H1 (cell line): ENCODE measurements around the gene PDE4D. TPM values are rescaled to one million over a fixed set of nuclear protein-coding genes. Genes with fewer than 3 reads are reported as not detected.
A peak's percentile ranks its signal among the peaks of the same experiment; 100 is the strongest.

Experiments
- CTCF ChIA-PET: fragments of 300-600 bp; sonication (Branson Sonifier 250); formaldehyde crosslinking; loops from one replicate; lab custom pipeline; 2021; ENCODE audit not compliant: partially characterized antibody; lab: Charles Lee
- POLR2A ChIA-PET: fragments of 300-600 bp; sonication (Branson Sonifier 250); formaldehyde crosslinking; loops from one replicate; lab custom pipeline; 2021; ENCODE audit warnings: inconsistent platforms; ENCODE audit not compliant: partially characterized antibody; lab: Charles Lee
- DNase-seq, 2 experiments: peaks; one replicate each; pipeline versions ENCODE4 v3.0.0 to v3.0.0-alpha.2; 2010 to 2022; ENCODE audit warnings: low spot score in 2 of 2, low read depth in 1 of 2, mixed read lengths in 1 of 2
- FAIRE-seq: peaks from 2 replicates; lab custom pipeline; 2011; peaks lifted over from hg19 to GRCh38; lab: Jason Lieb, UNC
- H2AFZ ChIP-seq: 2 replicates; pipeline ENCODE4 v1.8.1; 2012; ENCODE audit warnings: low read length, inconsistent platforms
- H2AK5ac ChIP-seq: 2 replicates; pipeline ENCODE4 v1.6.1; 2013; ENCODE audit warnings: low read depth, low read length
- H2BK120ac ChIP-seq: replicated peaks from 2 replicates; pipeline ENCODE3; 2013; ENCODE audit warnings: low read depth, low read length, inconsistent platforms
- H2BK12ac ChIP-seq: 2 replicates; pipeline ENCODE4 v1.6.1; 2013; ENCODE audit warnings: low read depth, low read length
- H2BK15ac ChIP-seq: 2 replicates; pipeline ENCODE4 v1.6.1; 2013; ENCODE audit warnings: low read length
- H2BK20ac ChIP-seq: 2 replicates; pipeline ENCODE4 v1.6.1; 2013; ENCODE audit warnings: low read length
- H2BK5ac ChIP-seq: 2 replicates; pipeline ENCODE4 v1.6.1; 2013; ENCODE audit warnings: low read depth, low read length
- H3K14ac ChIP-seq: 2 replicates; pipeline ENCODE4 v1.6.1; 2013; ENCODE audit warnings: inconsistent platforms; ENCODE audit not compliant: insufficient read length
- H3K18ac ChIP-seq: 2 replicates; pipeline ENCODE4 v1.6.1; 2013; ENCODE audit warnings: low read length; ENCODE audit errors: extremely low read depth
- H3K23ac ChIP-seq: 2 replicates; pipeline ENCODE4 v1.6.1; 2013; ENCODE audit warnings: inconsistent platforms; ENCODE audit not compliant: insufficient read length
- H3K23me2 ChIP-seq: 2 replicates; pipeline ENCODE4 v1.6.1; 2013; ENCODE audit warnings: low read depth, low read length
- H3K27ac ChIP-seq: 2 replicates; pipeline ENCODE4 v1.6.1; 2011; ENCODE audit warnings: low read depth, low read length, inconsistent platforms
- H3K27me3 ChIP-seq, 4 experiments: replicated peaks in 1 of 4; 1 replicate in 1 of 4; 2 replicates in 3 of 4; pipeline versions ENCODE4 v1.6.1 to v1.8.1; 2011 to 2013; ENCODE audit warnings: low read length in 3 of 4, mild to moderate bottlenecking in 3 of 4, inconsistent platforms in 2 of 4, mixed read lengths in 2 of 4, moderate library complexity in 1 of 4; ENCODE audit not compliant: control insufficient read depth in 3 of 4, insufficient read depth in 3 of 4; ENCODE audit errors: extremely low read depth in 1 of 4
- H3K36me3 ChIP-seq, 4 experiments: 2 replicates each; pipeline versions ENCODE4 v1.6.1 to v1.8.1; 2011 to 2013; ENCODE audit warnings: mild to moderate bottlenecking in 4 of 4, low read length in 3 of 4, moderate library complexity in 2 of 4, control low read depth in 1 of 4, inconsistent platforms in 1 of 4; ENCODE audit not compliant: insufficient read depth in 4 of 4, control insufficient read depth in 2 of 4
- H3K4ac ChIP-seq: replicated peaks from 2 replicates; pipeline ENCODE3; 2013; ENCODE audit warnings: low read length, low read depth, mixed read lengths, inconsistent platforms; ENCODE audit not compliant: insufficient read length
- H3K4me1 ChIP-seq, 4 experiments: replicated peaks in 1 of 4; 1 replicate in 1 of 4; 2 replicates in 3 of 4; pipeline versions ENCODE4 v1.6.1 to v1.8.1; 2011 to 2013; ENCODE audit warnings: low read length in 3 of 4, inconsistent platforms in 2 of 4, mixed read lengths in 1 of 4; ENCODE audit not compliant: insufficient read depth in 4 of 4, control insufficient read depth in 3 of 4
- H3K4me2 ChIP-seq, 2 experiments: 2 replicates each; pipeline versions ENCODE4 v1.6.1 to v1.8.1; 2011 to 2013; ENCODE audit warnings: low read depth in 2 of 2, low read length in 2 of 2, control low read depth in 1 of 2, inconsistent platforms in 1 of 2, mild to moderate bottlenecking in 1 of 2; ENCODE audit not compliant: insufficient read depth in 1 of 2
- H3K4me3 ChIP-seq, 4 experiments: fragments of 200-600, 300-600 bp in 1 of 4; sonication (generic), shearing (Covaris generic), sonication (Bioruptor Twin) in 1 of 4; 2 replicates each; pipeline versions ENCODE4 v1.5.1 to v1.8.1; 2011 to 2016; ENCODE audit warnings: low read length in 4 of 4, low read depth in 3 of 4, control low read depth in 2 of 4, inconsistent platforms in 2 of 4, mild to moderate bottlenecking in 2 of 4, mixed read lengths in 1 of 4, moderate library complexity in 1 of 4; ENCODE audit not compliant: insufficient read depth in 2 of 4; ENCODE audit errors: extremely low read depth in 1 of 4
- H3K56ac ChIP-seq: replicated peaks from 2 replicates; pipeline ENCODE3; 2013; ENCODE audit warnings: low read depth, mild to moderate bottlenecking, mixed read lengths, low read length, inconsistent platforms; ENCODE audit not compliant: insufficient read length
- H3K79me1 ChIP-seq: 2 replicates; pipeline ENCODE4 v1.6.1; 2013; ENCODE audit warnings: low read depth, low read length, control low read depth
- H3K79me2 ChIP-seq, 2 experiments: 2 replicates each; pipeline versions ENCODE4 v1.6.1 to v1.8.1; 2012 to 2013; ENCODE audit warnings: low read length in 2 of 2, mild to moderate bottlenecking in 2 of 2, inconsistent platforms in 1 of 2; ENCODE audit not compliant: insufficient read depth in 2 of 2, control insufficient read depth in 1 of 2
- H3K9ac ChIP-seq, 4 experiments: replicated peaks in 1 of 4; 1 replicate in 1 of 4; 2 replicates in 3 of 4; pipeline versions ENCODE4 v1.6.1 to v1.8.1; 2011 to 2013; ENCODE audit warnings: low read depth in 3 of 4, low read length in 3 of 4, control low read depth in 2 of 4, mild to moderate bottlenecking in 2 of 4, moderate library complexity in 2 of 4, inconsistent platforms in 1 of 4; ENCODE audit errors: extremely low read depth in 1 of 4
- H3K9me3 ChIP-seq, 2 experiments: 2 replicates each; pipeline versions ENCODE4 v1.6.1 to v1.8.1; 2012 to 2013; ENCODE audit warnings: mild to moderate bottlenecking in 2 of 2, moderate library complexity in 2 of 2, control low read depth in 1 of 2, inconsistent platforms in 1 of 2, low read depth in 1 of 2, low read length in 1 of 2, mixed read lengths in 1 of 2; ENCODE audit not compliant: insufficient read depth in 2 of 2
- H4K20me1 ChIP-seq, 2 experiments: replicated peaks in 1 of 2; 2 replicates each; pipeline versions ENCODE3 to v1.8.1; 2011 to 2013; ENCODE audit warnings: inconsistent platforms in 2 of 2, low read length in 2 of 2, mild to moderate bottlenecking in 1 of 2; ENCODE audit not compliant: insufficient read depth in 2 of 2, control insufficient read depth in 1 of 2
- H4K5ac ChIP-seq: 2 replicates; pipeline ENCODE4 v1.6.1; 2013; ENCODE audit warnings: low read length, low read depth, mixed read lengths, inconsistent platforms; ENCODE audit not compliant: insufficient read length
- H4K8ac ChIP-seq: 2 replicates; pipeline ENCODE4 v1.8.0; 2013; ENCODE audit warnings: mild to moderate bottlenecking, moderate library complexity, low read length, inconsistent platforms; ENCODE audit not compliant: insufficient read depth; ENCODE audit errors: extremely low read depth
- H4K91ac ChIP-seq: replicated peaks from 2 replicates; pipeline ENCODE3; 2013; ENCODE audit warnings: low read length, mixed read lengths, inconsistent platforms; ENCODE audit not compliant: insufficient read length
- MAFK ChIP-seq: IDR thresholded peaks from 2 replicates; pipeline ENCODE4 v1.6.1; 2012; ENCODE audit warnings: low read depth, mild to moderate bottlenecking, improper control_type of control experiment, low read length
- WGBS, 2 experiments: shearing (Covaris generic) in 1 of 2; methylation state at CpG; one replicate each; pipeline versions ENCODE4 v1.1.6 to v1.1.7; 2013 to 2015; ENCODE audit warnings: low lambda C conversion rate in 2 of 2, mixed read lengths in 2 of 2, inconsistent platforms in 1 of 2, low coverage in 1 of 2, missing lambda C conversion rate in 1 of 2; ENCODE audit not compliant: insufficient replicate concordance in 2 of 2, insufficient coverage in 1 of 2, insufficient read length in 1 of 2; ENCODE audit errors: extremely low coverage in 1 of 2, missing lambda C conversion rate in 1 of 2; 5-methylcytosine and 5-hydroxymethylcytosine counted together
- polyA plus RNA-seq, 7 experiments: library from polyadenylated mRNA; depleted of rRNA in 3 of 7; stranded (reverse) in 5 of 7; unstranded in 2 of 7; fragments of >200 nt in 5 of 7; fragments of 200-250 nt in 2 of 7; gene quantifications; 1 replicate in 5 of 7; 2 replicates in 1 of 7; 4 replicates in 1 of 7; pipeline versions ENCODE4 v1.2.1 to v1.2.3, GENCODE V29; 2011 to 2013; ENCODE audit warnings: missing spikeins in 2 of 7, mixed read lengths in 2 of 7
- total RNA-seq: library from RNA; stranded (reverse); fragmentation: NEBNext Ultra II Directional; extraction: Animal tissue kit (Norgen Biotek cat#: 25700); gene quantifications from 2 replicates; pipeline ENCODE4 v1.2.1, GENCODE V29; 2021
- TF ChIP-seq, protein P1 (sequence below): IDR thresholded peaks from 2 replicates; pipeline ENCODE4 v1.6.1; 2012; ENCODE audit warnings: inconsistent platforms

The PDE4D gene
- total and polyA plus RNA-seq, 2 of the 8 experiments (the other 6 are each of a cell fraction or from before 2014, with no cell fraction given): 2.3 to 3.7 TPM

DNA sequence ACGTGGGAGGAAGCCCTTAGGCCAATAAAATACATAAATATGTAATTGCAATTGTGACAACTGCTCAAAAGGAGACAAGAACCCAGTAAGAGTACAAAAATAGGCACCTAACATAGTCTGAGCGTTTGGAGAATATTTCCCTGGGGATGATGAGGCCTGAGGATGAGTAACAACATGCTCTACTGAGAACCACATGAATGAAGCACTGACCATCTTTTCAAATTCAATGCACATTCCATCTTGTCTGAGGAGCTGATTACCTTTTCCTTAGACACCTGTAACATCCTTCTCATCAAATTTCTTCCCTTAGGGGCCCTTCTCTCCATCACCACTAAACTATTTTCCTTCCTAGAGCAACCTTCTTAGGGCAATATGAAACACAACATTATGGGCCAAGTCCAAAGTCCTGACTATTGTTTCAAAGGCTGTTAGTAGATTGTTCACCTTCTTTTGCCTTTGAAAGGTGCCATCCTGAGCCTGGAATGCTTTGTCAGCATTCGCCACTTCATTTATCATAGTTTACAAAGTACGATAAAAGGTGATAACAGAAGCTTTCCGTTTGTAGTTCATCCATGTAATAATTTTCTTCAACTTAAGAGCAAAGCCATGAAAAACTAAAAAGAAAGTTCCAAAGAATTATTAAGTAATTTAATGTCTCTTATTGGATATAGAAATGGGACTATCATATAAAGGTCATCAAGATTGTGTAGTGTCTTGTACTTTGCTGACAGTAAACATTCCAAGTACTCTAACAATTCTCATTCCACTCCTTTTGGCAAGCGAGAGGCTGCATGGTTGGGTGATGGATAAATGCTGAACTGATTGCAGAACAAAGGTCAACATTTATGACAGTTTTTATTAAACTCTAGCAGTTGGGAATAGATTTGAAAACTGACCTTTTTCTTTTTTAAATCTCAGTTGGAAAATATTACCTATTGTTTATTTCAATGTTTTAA, 471.3 kb downstream of the PDE4D start:
- Histone ChIP-seq H2BK20ac (no peak overlapping the region), H3K9me3 (no peaks in the 10 kb centered on the region), H3K23me2 (no peaks in the 10 kb centered on the region; the same call in 1 of the 2 replicates), H2AK5ac (no peak overlapping the region), H4K20me1 (no peaks in the 10 kb centered on the region), H3K4me2 (no peak overlapping the region), H2AFZ (no peak overlapping the region), H3K4ac (no peak overlapping the region), H3K4me1 (peaks cover 0 to 5% (median 1%) of the 10 kb centered on the region in 4 experiments; a peak in 2 of 7 replicates), H3K36me3 (no peaks in the 10 kb centered on the region), H2BK12ac (no peak overlapping the region), H3K56ac (no peak overlapping the region), H3K9ac (no peak overlapping the region), H4K8ac (no peak overlapping the region), H3K27me3 (no peaks in the 10 kb centered on the region), H4K5ac (no peak overlapping the region), H3K4me3 (no peak overlapping the region), H2BK5ac (no peak overlapping the region), H3K23ac (no peak overlapping the region), H2BK15ac (no peak overlapping the region), H3K27ac (no peak overlapping the region), H3K14ac (no peak overlapping the region), H3K18ac (no peak overlapping the region), H3K79me1 (no peaks in the 10 kb centered on the region), H3K79me2 (no peaks in the 10 kb centered on the region), H4K91ac (no peak overlapping the region), H2BK120ac (no peak overlapping the region)
- TF ChIP-seq, protein P1, sequence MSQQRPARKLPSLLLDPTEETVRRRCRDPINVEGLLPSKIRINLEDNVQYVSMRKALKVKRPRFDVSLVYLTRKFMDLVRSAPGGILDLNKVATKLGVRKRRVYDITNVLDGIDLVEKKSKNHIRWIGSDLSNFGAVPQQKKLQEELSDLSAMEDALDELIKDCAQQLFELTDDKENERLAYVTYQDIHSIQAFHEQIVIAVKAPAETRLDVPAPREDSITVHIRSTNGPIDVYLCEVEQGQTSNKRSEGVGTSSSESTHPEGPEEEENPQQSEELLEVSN: no peak
- 0 out of 2 replicates have a peak, but pooled peaks have one; percentile 16 for TF ChIP-seq MAFK
- WGBS, 2 experiments: 94% methylated on average over 6 of the region's 6 CpGs; no CpG with 5 or more reads in 1 of the 2 experiments
- no peak for FAIRE-seq
- ChIA-PET CTCF (no interaction called here), POLR2A (no interaction called here)
- DNase-seq: no peak
